ENCODE data around the gene RUFY3. TPM values are rescaled to one million over a fixed set of nuclear protein-coding genes. Genes with fewer than 3 reads are reported as not detected.
"Not testable (repeated sequence)": the region's sequence is repeated elsewhere in the genome, so short reads cannot be mapped to it uniquely, and the experiment has no call there.

Gene RUFY3
- polyA plus RNA-seq, 4 donors: 78.0 to 198 (median 137) TPM

DNA sequence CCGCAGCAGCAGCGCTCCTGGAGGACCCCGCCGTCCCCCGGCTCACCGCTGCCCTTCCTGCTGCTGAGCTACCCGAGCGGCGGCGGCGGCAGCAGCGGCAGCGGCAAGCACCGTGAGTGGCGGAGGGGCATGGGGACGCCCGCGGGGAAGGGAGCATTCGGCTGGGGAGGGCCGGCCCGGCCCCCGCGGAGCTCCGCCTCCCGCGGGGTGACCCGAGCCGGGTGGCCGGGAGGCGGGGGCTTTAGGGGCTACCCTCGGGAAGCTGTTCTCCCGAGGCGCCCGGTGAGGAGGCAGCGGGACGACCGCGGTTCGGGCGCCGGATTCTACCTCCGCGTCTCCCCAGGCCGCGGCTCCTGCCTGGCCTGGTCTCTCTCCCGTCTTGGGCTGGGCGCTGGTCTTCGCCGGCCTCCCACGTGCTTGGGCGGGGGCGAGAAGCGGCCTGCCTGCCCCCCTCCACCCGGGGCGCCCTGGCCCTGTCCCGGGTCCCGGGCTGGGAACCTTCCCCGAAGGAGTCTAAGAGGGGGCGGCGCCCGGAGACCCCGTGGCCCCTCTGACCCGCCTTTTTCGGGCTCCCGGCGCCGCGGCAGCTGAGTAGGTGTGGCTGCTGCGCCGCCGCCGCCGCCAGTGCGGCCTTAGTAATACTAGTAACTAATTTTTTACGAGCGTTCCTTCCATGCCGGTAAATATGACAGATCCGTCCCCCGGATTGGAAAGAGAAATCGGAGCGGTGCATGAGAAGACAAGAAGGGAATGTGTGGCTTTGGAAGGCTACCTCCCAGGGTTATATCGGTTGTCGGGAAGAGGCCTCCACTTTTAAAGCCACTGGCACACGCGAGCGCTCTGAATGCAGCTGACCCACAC, 16.4 kb upstream of the RUFY3 start:
- no peak for DNase-seq (ENCODE audit: low read depth in 4 of 4, low spot score in 2 of 4)

DNA sequence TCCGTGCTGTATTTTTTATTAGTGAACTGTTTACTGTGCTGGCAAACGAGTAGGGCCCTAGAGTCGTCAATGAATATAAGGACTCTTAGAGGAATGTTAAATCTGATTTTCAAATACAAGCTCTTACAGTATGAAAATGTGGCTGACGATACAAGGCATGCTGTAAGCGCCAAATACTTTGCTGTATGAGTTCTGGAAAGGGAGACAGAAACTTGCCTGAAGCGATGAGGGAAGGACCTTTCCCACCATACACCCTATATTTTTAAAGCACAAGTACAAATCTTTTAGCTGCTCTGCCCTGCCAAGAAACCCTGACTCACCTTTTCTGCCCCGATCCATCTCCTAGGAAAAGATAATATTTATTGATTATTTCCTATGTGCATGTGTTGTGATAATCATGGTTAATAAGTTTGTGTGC, 15.7 kb upstream of the RUFY3 start:
- DNase-seq (ENCODE audit: low read depth in 4 of 4, low spot score in 2 of 4): no peak

GRCh38 chr4:70706516-70706915, 15.2 kb upstream of the RUFY3 start:
- no peak for DNase-seq (ENCODE audit: low read depth in 4 of 4, low spot score in 2 of 4)

DNA sequence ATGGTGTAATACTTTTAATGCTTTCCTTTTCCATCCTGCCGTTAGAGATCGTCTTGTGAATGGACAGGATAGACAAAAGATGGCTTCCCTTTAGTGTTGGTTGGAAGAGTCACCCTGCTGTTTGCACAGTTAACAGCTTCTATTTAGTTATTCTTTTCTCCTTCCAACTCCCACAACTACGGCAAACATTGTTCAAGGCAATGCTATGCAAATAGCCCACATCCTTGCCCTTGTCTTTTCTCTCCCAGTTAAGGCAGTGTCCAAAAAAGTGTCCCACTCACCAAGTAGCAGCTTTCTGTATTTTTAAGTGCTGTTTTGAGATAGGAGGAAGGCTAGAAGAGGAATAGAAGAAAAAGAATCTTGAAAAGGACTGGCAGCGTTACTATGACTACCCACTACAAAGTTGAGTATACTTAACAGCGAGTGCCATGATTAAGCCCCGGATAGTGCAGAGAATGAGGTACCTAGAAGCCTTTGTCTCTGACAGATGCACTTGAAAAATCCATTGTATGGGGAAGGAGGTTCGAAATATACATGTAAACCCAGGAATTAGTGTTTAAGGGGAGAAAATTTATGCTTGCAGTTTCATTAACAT, 12.1 kb upstream of the RUFY3 start:
- DNase-seq (ENCODE audit: low read depth in 4 of 4, low spot score in 2 of 4): no peak

GRCh38 chr4:70711599-70711998, 10.2 kb upstream of the RUFY3 start:
- no peak for DNase-seq (ENCODE audit: low read depth in 4 of 4, low spot score in 2 of 4)

DNA sequence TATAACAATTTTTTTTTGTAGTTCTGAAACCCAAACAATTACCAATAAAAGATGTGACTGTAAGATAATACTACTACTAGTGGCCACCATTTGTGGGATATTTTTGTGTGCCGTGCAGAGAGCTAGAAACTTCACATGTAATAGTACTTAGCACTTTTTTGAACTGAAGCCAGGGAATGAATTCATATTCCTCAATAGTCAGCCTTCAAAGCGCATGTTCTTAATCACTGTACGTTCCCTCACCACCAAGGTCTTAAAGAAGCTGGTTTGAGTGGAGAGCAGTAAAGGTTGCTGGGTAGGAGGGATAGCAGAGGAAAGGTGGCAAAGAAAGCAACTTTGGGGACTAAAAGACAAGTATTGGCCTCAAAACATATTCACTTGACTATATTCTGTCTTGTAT, 9.6 kb upstream of the RUFY3 start:
- no peak for DNase-seq (ENCODE audit: low read depth in 4 of 4, low spot score in 2 of 4)

DNA sequence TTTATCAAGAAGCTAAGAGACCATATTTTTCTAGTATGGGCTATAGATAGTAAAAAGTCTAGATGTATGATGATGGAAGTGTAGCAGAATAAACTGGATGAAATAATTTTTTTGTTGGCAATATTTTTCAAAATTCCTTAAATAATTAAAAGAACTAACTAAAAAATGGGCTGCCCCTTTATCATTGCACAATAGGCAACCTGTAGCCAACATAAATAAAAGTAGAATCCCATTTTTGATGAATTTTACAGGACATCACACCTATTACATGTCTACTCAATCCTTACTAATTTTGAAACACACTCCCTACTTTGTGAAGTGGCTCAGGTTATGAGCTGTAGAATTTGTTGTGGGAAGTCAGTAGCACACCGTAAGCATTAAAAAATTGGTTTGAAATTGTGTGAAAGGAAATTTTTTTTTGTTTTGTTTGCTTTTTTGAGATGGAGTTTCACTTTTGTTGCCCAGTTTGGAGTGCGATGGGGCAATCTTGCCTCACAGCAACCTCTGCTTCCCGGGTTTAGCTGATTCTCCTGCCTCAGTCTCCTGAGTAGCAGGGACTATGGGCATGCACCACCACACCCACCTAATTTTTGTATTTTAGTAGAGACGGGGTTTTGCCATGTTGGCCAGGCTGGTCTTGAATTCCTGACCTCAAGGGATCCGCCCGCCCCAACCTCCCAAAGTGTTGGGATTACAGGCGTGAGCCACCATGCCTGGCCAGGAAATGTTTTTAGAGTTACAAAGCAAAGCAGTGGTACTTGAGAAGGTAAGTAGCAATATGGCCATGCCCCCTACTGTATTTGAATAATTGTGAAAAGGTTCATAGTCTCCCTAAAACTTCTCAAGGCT, 8.9 kb upstream of the RUFY3 start:
- no peak for DNase-seq (ENCODE audit: low read depth in 4 of 4, low spot score in 2 of 4)

- DNase-seq (ENCODE audit: low read depth in 4 of 4, low spot score in 2 of 4): no peak
Observed at GRCh38 chr4:70713453-70714078, 8.2 kb upstream of the RUFY3 start.

DNA sequence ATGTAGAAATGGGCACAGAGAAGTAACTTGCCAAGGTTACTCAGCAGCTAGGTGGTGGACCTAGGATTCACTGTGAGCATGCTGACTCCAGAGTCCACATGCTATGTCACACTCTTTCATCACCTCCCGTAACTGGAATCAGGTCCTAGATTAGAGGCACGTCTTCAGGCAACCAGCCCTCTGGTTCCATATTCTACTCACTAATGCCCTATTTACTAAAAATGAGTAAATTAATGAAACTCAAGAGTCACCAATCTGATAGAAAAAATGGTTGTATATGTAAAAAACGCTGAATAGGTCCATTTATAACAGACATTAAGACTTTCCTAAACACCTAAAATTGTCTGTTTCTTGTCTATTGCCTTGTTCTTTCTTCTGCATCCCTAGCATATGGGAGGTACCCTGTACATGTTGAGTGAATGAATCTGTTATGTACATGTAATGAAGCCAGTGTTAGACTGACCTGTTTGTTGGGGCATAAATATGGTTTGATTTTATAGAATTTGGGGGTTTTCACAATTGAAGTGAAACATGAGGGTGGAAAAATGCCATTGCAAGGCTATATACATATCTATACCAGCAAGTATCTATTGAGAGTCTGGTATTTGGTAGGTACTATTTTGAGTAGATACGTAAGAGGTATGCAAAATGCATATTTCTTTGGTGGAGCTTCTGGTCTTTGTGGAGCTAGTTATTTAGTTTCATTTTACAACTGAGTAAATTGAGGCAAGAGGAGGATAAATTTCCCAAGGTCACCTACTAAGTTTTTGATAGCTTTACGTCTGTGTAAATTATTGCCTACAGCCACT, 7.5 kb upstream of the RUFY3 start:
- no peak for DNase-seq (ENCODE audit: low read depth in 4 of 4, low spot score in 2 of 4)

DNA sequence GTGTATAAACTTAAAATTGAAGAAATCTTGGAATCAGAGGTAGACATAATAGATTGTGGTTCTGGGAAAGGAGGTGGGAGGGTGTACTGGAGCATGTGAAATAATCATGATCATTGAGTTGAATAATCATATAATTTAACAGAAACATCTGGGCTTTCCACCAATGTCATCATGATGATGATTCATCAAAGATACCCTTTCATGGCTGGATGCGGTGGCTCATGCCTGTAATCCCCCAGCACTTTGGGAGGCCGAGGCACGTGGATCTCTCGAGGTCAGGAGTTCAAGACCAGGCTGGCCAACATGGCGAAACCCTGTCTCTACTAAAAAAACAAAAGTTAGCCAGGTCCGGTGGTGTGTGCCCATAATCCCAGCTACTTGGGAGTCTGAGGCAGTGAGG, 6.7 kb upstream of the RUFY3 start:
- DNase-seq (ENCODE audit: low read depth in 4 of 4, low spot score in 2 of 4): no peak

DNA sequence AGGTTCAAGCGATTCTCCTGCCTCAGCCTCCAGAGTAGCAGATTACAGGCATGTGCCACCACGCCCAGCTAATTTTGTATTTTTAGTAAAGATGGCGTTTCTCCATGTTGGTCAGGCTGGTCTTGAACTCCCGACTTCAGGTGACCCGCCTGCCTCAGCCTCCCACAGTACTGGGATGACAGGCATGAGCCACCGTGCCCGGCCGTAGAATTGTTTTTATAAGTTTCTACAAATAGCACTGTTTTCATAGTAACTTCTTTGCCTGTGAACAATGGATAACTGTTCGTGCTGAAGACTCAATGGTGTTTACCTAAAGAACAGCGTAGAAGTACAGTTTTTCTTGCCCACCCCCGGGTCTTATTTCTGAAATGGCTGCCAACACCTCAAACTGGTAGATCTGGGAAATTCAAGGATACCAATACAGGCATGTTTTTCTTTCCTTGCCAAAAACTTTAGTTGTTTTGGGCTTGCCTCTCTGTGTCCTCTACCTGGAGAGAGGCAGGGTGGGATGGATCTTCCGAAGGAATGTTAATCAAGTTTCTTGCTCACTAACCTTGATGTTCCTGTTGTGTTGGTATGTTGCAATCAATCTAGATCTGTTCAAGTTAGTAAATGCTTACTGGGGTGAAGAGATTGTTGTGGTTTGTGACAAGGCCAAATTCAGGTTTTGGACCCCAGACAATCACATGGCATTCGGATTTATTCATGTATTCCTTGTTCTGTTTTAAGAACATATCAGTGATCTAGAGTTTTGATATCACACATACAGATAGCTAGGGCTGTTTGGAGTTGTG, 2.8 kb upstream of the RUFY3 start:
- no peak for DNase-seq (ENCODE audit: low read depth in 4 of 4, low spot score in 2 of 4)

DNA sequence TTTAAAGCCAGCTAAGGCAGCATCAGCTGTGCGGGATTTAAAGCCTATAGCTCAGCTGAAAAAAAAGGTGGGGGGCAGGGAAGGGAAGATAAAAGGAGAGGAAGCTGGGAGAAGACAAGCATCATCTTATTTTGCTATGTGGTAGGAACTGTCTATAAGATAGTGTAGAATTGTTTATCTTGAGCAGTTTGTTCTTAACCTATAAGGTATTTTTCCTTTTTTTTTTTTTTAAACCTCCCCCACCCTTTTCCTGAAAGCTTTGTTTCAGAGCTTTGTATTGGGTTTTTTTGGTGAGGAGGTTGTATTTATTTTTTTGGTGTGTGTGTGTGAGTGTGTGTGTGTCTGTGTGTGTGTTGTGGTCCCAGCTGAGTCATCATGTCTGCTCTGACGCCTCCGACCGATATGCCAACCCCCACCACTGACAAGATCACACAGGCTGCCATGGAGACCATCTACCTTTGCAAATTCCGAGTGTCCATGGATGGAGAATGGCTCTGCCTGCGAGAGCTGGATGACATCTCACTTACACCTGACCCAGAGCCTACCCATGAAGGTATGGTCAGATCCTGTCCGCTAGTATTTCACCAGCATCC, 531 bp downstream of the RUFY3 start:
- DNase-seq (ENCODE audit: low read depth in 4 of 4, low spot score in 2 of 4): no peak

GRCh38 chr4:70724463-70724862, 2.7 kb downstream of the RUFY3 start:
- DNase-seq (ENCODE audit: low read depth in 4 of 4, low spot score in 2 of 4): no peak

DNA sequence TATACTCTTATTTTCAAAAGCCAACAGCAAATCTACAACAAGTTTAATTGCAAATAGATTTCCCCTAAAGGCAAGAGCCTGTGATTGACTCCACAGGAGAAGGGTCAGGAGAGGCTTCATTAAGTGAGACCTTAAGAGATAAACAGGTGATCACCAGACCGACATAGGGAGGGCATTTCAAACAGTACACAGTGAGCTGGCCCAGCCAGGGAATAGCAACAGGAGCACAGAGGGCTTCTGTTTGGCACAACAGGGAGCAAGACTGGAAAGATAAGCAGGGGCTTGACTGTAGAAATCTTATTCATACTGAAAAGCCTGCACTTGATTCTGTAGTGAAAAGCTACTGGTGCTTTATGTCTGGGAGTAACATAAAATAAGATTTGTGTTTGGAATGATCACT, 3.9 kb downstream of the RUFY3 start:
- no peak for DNase-seq (ENCODE audit: low read depth in 4 of 4, low spot score in 2 of 4)

DNA sequence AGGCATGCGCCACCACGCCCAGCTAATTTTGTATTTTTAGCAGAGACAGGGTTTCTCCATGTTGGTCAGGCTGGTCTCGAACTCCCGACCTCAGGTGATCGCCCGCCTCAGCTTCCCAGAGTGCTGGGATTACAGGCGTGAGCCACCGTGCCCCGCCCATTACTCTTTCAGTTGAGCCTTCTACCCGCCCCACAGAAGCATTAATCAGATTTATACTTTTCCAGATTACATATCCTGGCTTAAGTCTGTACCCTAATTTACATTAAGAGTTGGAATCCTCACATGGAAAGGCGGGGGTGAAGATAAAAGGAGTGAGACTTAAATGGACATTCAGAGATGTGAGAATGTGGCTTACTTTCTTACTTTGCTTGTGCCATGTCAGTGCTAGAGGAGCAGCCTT, 4.8 kb downstream of the RUFY3 start:
- not testable (repeated sequence) for DNase-seq (ENCODE audit: low read depth in 4 of 4, low spot score in 2 of 4)

- no peak for DNase-seq (ENCODE audit: low read depth in 4 of 4, low spot score in 2 of 4)
Observed at GRCh38 chr4:70728091-70728490, 6.3 kb downstream of the RUFY3 start.

GRCh38 chr4:70732878-70733277, 11.1 kb downstream of the RUFY3 start:
- DNase-seq (ENCODE audit: low read depth in 4 of 4, low spot score in 2 of 4): not testable (repeated sequence)

- DNase-seq (ENCODE audit: low read depth in 4 of 4, low spot score in 2 of 4): no peak
Observed at GRCh38 chr4:70734168-70734954, 12.6 kb downstream of the RUFY3 start.
